Activated CD8-positive, alpha-beta T cell treated with anti-CD3 and anti-CD28 coated beads for 36 hours (primary cell): ENCODE results near the gene MAP3K5. TPM values are rescaled to one million over a fixed set of nuclear protein-coding genes. Genes with fewer than 3 reads are reported as not detected.

ENCODE experiments used
- ATAC-seq: fragments of 200-7000 bp; cut with Tn5 transposase; one replicate; pipeline ENCODE4 v1.10.0; 2021; ENCODE audit warnings: mild to moderate bottlenecking, moderate library complexity
- CTCF ChIA-PET: fragments of 350-600 bp; sonication (Branson Sonifier 250); formaldehyde crosslinking; loops from one replicate; lab custom pipeline; 2021; ENCODE audit warnings: antibody characterized with exemption; lab: Charles Lee
- POLR2A ChIA-PET: fragments of 350-600 bp; sonication (Branson Sonifier 250); formaldehyde crosslinking; loops from one replicate; lab custom pipeline; 2021; ENCODE audit warnings: antibody characterized with exemption; lab: Charles Lee
- DNase-seq: peaks from one replicate; pipeline ENCODE4 v3.0.0-alpha.2; 2020
- H3K27ac Mint-ChIP-seq: one replicate; pipeline ENCODE4 v1.8.0; 2021; ENCODE audit warnings: mild to moderate bottlenecking, mixed read lengths
- H3K27me3 Mint-ChIP-seq: one replicate; pipeline ENCODE4 v1.8.0; 2021; ENCODE audit warnings: mixed read lengths
- H3K36me3 Mint-ChIP-seq: one replicate; pipeline ENCODE4 v1.8.0; 2021; ENCODE audit warnings: low read depth, mixed read lengths
- H3K4me1 Mint-ChIP-seq: one replicate; pipeline ENCODE4 v1.8.0; 2021; ENCODE audit warnings: low read depth, mixed read lengths
- H3K4me3 Mint-ChIP-seq: one replicate; pipeline ENCODE4 v1.8.0; 2021; ENCODE audit warnings: mild to moderate bottlenecking, moderate library complexity, mixed read lengths
- H3K9me3 Mint-ChIP-seq: one replicate; pipeline ENCODE4 v1.8.0; 2021; ENCODE audit warnings: mixed read lengths
- CTCF ChIP-seq: fragments of 200-600 bp; IDR thresholded peaks from one replicate; pipeline ENCODE4 v1.8.0; 2022; ENCODE audit warnings: antibody characterized with exemption, mild to moderate bottlenecking
- intact Hi-C: fragments of 100-400 bp; cut with micrococcal nuclease; formaldehyde crosslinking; loops from one replicate; pipeline ENCODE4 v1.10.0; 2022
- total RNA-seq, 2 experiments: library from RNA; stranded (reverse); gene quantifications; one replicate each; pipeline ENCODE4 v1.2.3, GENCODE V29; 2021

Gene MAP3K5
- total RNA-seq, 2 experiments from 2014 or later: 4.4 to 4.6 TPM

- no peak for DNase-seq
- CTCF ChIA-PET: interaction anchor here (1.2 to 3.7 kb wide), 4 partner anchors 34 to 576 kb away, joined by 3 to 38 read pairs (median 7); partner anchors contain the start of gene MAP3K5
- Mint-ChIP-seq H3K27me3 (no peaks in the 10 kb centered on the region), H3K9me3 (no peaks in the 10 kb centered on the region), H3K4me3 (no peak overlapping the region), H3K27ac (peak overlapping the region; percentile 4), H3K4me1 (peaks cover 14% of the 10 kb centered on the region), H3K36me3 (no peaks in the 10 kb centered on the region)
- no peak for ATAC-seq
- POLR2A ChIA-PET: interaction anchor here (3.1 kb wide), 1 partner anchor 54 kb away, joined by 9 read pairs; the partner anchor contains the start of gene MAP3K5
- TF ChIP-seq CTCF: no peak
- intact Hi-C loops: no loop called here
These were observed 54.2 kb downstream of the MAP3K5 start for GRCh38 chr6:136737871-136738691.

GRCh38 chr6:136737374-136737844 is 54.9 kb downstream of the MAP3K5 start:
- Mint-ChIP-seq H3K27me3 (no peaks in the 10 kb centered on the region), H3K9me3 (no peaks in the 10 kb centered on the region), H3K4me1 (peaks cover 14% of the 10 kb centered on the region), H3K4me3 (no peak overlapping the region), H3K27ac (peak overlapping the region; percentile 4), H3K36me3 (no peaks in the 10 kb centered on the region)
- DNase-seq (no peak), ATAC-seq (no peak)
- no peak for TF ChIP-seq CTCF
- intact Hi-C loops: no loop called here
- ChIA-PET POLR2A (no interaction called here), CTCF (interaction anchor here (1.2 to 3.7 kb wide), 3 partner anchors 55 to 577 kb away, joined by 3 to 38 read pairs (median 9); partner anchors contain the start of gene MAP3K5)

- ChIA-PET CTCF (interaction anchor here (1.3 kb wide), 1 partner anchor 92 kb away, joined by 3 read pairs; no protein-coding TSS in a partner anchor), POLR2A (no interaction called here)
- H3K36me3 Mint-ChIP-seq: no peaks in the 10 kb centered on the region
- peaks cover 10% of the 10 kb centered on the region for H3K4me1 Mint-ChIP-seq
- no peak for TF ChIP-seq CTCF
- ATAC-seq: no peak
- H3K27me3 Mint-ChIP-seq: no peaks in the 10 kb centered on the region
- intact Hi-C loops: no loop called here
- DNase-seq: no peak
- no peaks in the 10 kb centered on the region for H3K9me3 Mint-ChIP-seq
- H3K4me3 Mint-ChIP-seq: no peak overlapping the region
- no peak overlapping the region for H3K27ac Mint-ChIP-seq
These were observed 55.9 kb downstream of the MAP3K5 start for GRCh38 chr6:136736281-136736960.

GRCh38 chr6:136734977-136735376 is 57.3 kb downstream of the MAP3K5 start:
- ATAC-seq (no peak), DNase-seq (no peak)
- no peaks in the 10 kb centered on the region for H3K9me3 Mint-ChIP-seq
- peaks cover 13% of the 10 kb centered on the region for H3K4me1 Mint-ChIP-seq
- TF ChIP-seq CTCF: no peak
- ChIA-PET CTCF (interaction anchor here (0.9 kb wide), 1 partner anchor 57 kb away, joined by 3 read pairs; the partner anchor contains the start of gene MAP3K5), POLR2A (no interaction called here)
- H3K4me3 Mint-ChIP-seq: no peak overlapping the region
- H3K27ac Mint-ChIP-seq: no peak overlapping the region
- no peaks in the 10 kb centered on the region for H3K27me3 Mint-ChIP-seq
- no peaks in the 10 kb centered on the region for H3K36me3 Mint-ChIP-seq
- intact Hi-C loops: no loop called here
